Small intestine (tissue), 7 donors: ENCODE results near the gene CENPB. TPM values are rescaled to one million over a fixed set of nuclear protein-coding genes. Genes with fewer than 3 reads are reported as not detected.
A peak's percentile ranks its signal among the peaks of the same experiment; 100 is the strongest.

Experiments
- DNase-seq, 2 donors: peaks; one replicate each; pipeline versions ENCODE4 v3.0.0 to v3.0.0-alpha.2; 2013
- FAIRE-seq: peaks from 2 replicates; lab custom pipeline; 2012; peaks lifted over from hg19 to GRCh38; lab: Jason Lieb, UNC
- H3K27ac ChIP-seq, 3 donors: one replicate each; pipeline ENCODE4 v1.5.1; 2013; ENCODE audit warnings: low read length in 2 of 3, mild to moderate bottlenecking in 2 of 3, control low read depth in 1 of 3, inconsistent platforms in 1 of 3, low read depth in 1 of 3, moderate library complexity in 1 of 3
- H3K27me3 ChIP-seq, 3 donors: one replicate each; pipeline ENCODE4 v1.6.1; 2013; ENCODE audit warnings: low read length in 3 of 3, inconsistent platforms in 1 of 3; ENCODE audit not compliant: control insufficient read depth in 3 of 3, insufficient read depth in 3 of 3
- H3K36me3 ChIP-seq, 3 donors: one replicate each; pipeline ENCODE4 v1.6.1; 2013; ENCODE audit warnings: low read length in 3 of 3, inconsistent platforms in 1 of 3, low read depth in 1 of 3, mild to moderate bottlenecking in 1 of 3, moderate library complexity in 1 of 3; ENCODE audit not compliant: control insufficient read depth in 3 of 3, insufficient read depth in 2 of 3
- H3K4me1 ChIP-seq, 3 donors: one replicate each; pipeline ENCODE4 v1.6.1; 2013; ENCODE audit warnings: low read length in 2 of 3, inconsistent platforms in 1 of 3, low read depth in 1 of 3, mild to moderate bottlenecking in 1 of 3, moderate library complexity in 1 of 3; ENCODE audit not compliant: control insufficient read depth in 3 of 3, insufficient read depth in 2 of 3
- H3K4me3 ChIP-seq, 3 donors: one replicate each; pipeline ENCODE4 v1.5.1; 2013; ENCODE audit warnings: low read length in 3 of 3, control low read depth in 1 of 3, inconsistent platforms in 1 of 3, low read depth in 1 of 3, mild to moderate bottlenecking in 1 of 3, moderate library complexity in 1 of 3
- H3K9me3 ChIP-seq, 2 donors: one replicate each; pipeline ENCODE4 v1.6.1; 2013; ENCODE audit warnings: low read depth in 1 of 2, low read length in 1 of 2; ENCODE audit not compliant: control insufficient read depth in 2 of 2, insufficient read depth in 1 of 2
- WGBS, 3 donors: extraction: QIAGEN DNeasy Blood & Tissue Kit; methylation state at CpG; one replicate each; pipeline ENCODE4 v1.1.7; 2013; 5-methylcytosine and 5-hydroxymethylcytosine counted together
- polyA plus RNA-seq, 4 donors: library from polyadenylated mRNA; stranded (reverse) in 3 of 4; unstranded in 1 of 4; fragments of 200-250 nt in 3 of 4; fragments of 120-200 nt in 1 of 4; gene quantifications; one replicate each; pipeline versions ENCODE4 v1.2.1 to v1.2.3, GENCODE V29; 2013
- donor health status: healthy with polysubstance abuse.
- donor health status: control.
- donor health status: control.
- donor health status: Bipolar disorder and iron deficiency.
- donor health status: healthy.

Gene CENPB
- polyA plus RNA-seq, 4 donors, result 54.7 to 73.2 (median 60.5) TPM

GRCh38 chr20:3783511-3784195 lies 2.9 kb downstream of the CENPB start:
- Histone ChIP-seq H3K4me1 (peaks cover 4 to 57% (median 11%) of the 10 kb centered on the region in 3 donors), H3K27ac (peak overlapping the region in 1 of 3 donors; percentile 51), H3K36me3 (peaks cover 0 to 35% (median 2%) of the 10 kb centered on the region in 3 donors), H3K27me3 (peaks cover 0 to 12% (median 0%) of the 10 kb centered on the region in 3 donors), H3K9me3 (no peaks in the 10 kb centered on the region), H3K4me3 (no peak overlapping the region)
- DNase-seq, result no peak
- WGBS, 3 donors, result 69 to 73% (median 71%) methylated on average over 9 to 10 of the region's 10 CpGs
- no peak for FAIRE-seq

GRCh38 chr20:3783068-3783489 lies 3.5 kb downstream of the CENPB start:
- peaks cover 0 to 35% (median 2%) of the 10 kb centered on the region in 3 donors for H3K36me3 ChIP-seq
- peak in 1 of 2 donors; percentile 87 for DNase-seq
- FAIRE-seq, result no peak
- peak overlapping the region in 1 of 3 donors; percentile 70 for H3K27ac ChIP-seq
- WGBS, 3 donors, result 34 to 62% (median 38%) methylated on average over 2 of the region's 2 CpGs
- H3K4me1 ChIP-seq, result peaks cover 4 to 57% (median 11%) of the 10 kb centered on the region in 3 donors
- peaks cover 0 to 18% (median 0%) of the 10 kb centered on the region in 3 donors for H3K27me3 ChIP-seq
- H3K9me3 ChIP-seq, result no peaks in the 10 kb centered on the region
- H3K4me3 ChIP-seq, result no peak overlapping the region

GRCh38 chr20:3782597-3782996 lies 3.9 kb downstream of the CENPB start:
- peaks cover 4 to 61% (median 11%) of the 10 kb centered on the region in 3 donors for H3K4me1 ChIP-seq
- no peak overlapping the region for H3K4me3 ChIP-seq
- H3K36me3 ChIP-seq, result peaks cover 0 to 35% (median 2%) of the 10 kb centered on the region in 3 donors
- peaks cover 0 to 22% (median 0%) of the 10 kb centered on the region in 3 donors for H3K27me3 ChIP-seq
- H3K27ac ChIP-seq, result peak overlapping the region in 1 of 3 donors; percentile 70
- no peak for DNase-seq
- H3K9me3 ChIP-seq, result no peaks in the 10 kb centered on the region
- no peak for FAIRE-seq
- WGBS, 3 donors, result 79 to 86% (median 81%) methylated on average over 6 of the region's 6 CpGs

- peak within 1 kb of the TSS in 2 of 3 donors; percentile 40 to 49 for H3K4me3 ChIP-seq
- peaks cover 0 to 35% (median 2%) of the 10 kb centered on the region in 3 donors for H3K36me3 ChIP-seq
- DNase-seq (peak; percentile 90 to 92), FAIRE-seq (no peak)
- peaks cover 4 to 67% (median 15%) of the 10 kb centered on the region in 3 donors for H3K4me1 ChIP-seq
- peaks cover 0 to 32% (median 0%) of the 10 kb centered on the region in 3 donors for H3K27me3 ChIP-seq
- peak within 1 kb of the TSS in 1 of 3 donors; percentile 9 for H3K27ac ChIP-seq
- H3K9me3 ChIP-seq, result peaks cover 0 to 6% of the 10 kb centered on the region in 2 donors
- 16 to 17% (median 16%) methylated on average over 28 of the region's 28 CpGs for WGBS, 3 donors
Observed at GRCh38 chr20:3781153-3781910, 5.2 kb downstream of the CENPB start, which contains the start of gene SPEF1. Gene SPEF1, minus strand, starts transcription at chr20:3781448. Its CDS starts 161 bp downstream, at chr20:3781287.

GRCh38 chr20:3778976-3779375 lies 7.6 kb downstream of the CENPB start:
- WGBS, 3 donors, result 26 to 34% (median 28%) methylated on average over 11 to 18 of the region's 18 CpGs
- DNase-seq (no peak), FAIRE-seq (no peak)
- Histone ChIP-seq H3K9me3 (peaks cover 0 to 12% of the 10 kb centered on the region in 2 donors), H3K36me3 (peaks cover 0 to 20% (median 0%) of the 10 kb centered on the region in 3 donors), H3K4me3 (no peak overlapping the region), H3K27me3 (peaks cover 0 to 32% (median 0%) of the 10 kb centered on the region in 3 donors), H3K27ac (no peak overlapping the region), H3K4me1 (peaks cover 0 to 52% (median 5%) of the 10 kb centered on the region in 3 donors)

- DNase-seq (peak; percentile 30 to 63), FAIRE-seq (no peak)
- no peak overlapping the region for H3K27ac ChIP-seq
- H3K27me3 ChIP-seq, result peaks cover 0 to 32% (median 0%) of the 10 kb centered on the region in 3 donors
- H3K9me3 ChIP-seq, result peaks cover 0 to 12% of the 10 kb centered on the region in 2 donors
- peak overlapping the region; percentile 34 to 62 (median 41) for H3K4me3 ChIP-seq
- peaks cover 0 to 11% (median 0%) of the 10 kb centered on the region in 3 donors for H3K36me3 ChIP-seq
- WGBS, 3 donors, result 2 to 3% (median 2%) methylated on average over 60 to 70 of the region's 70 CpGs
- H3K4me1 ChIP-seq, result peaks cover 0 to 45% (median 5%) of the 10 kb centered on the region in 3 donors
Observed at GRCh38 chr20:3777716-3778629, 8.6 kb downstream of the CENPB start.

- Histone ChIP-seq H3K9me3 (peaks cover 0 to 12% of the 10 kb centered on the region in 2 donors), H3K27me3 (peaks cover 0 to 32% (median 0%) of the 10 kb centered on the region in 3 donors), H3K4me1 (peaks cover 0 to 38% (median 5%) of the 10 kb centered on the region in 3 donors), H3K36me3 (peaks cover 0 to 5% (median 0%) of the 10 kb centered on the region in 3 donors), H3K27ac (no peak overlapping the region), H3K4me3 (peak overlapping the region; percentile 34 to 62 (median 41))
- WGBS, 3 donors, result 9 to 11% (median 10%) methylated on average over 16 of the region's 16 CpGs
- no peak for FAIRE-seq
- DNase-seq, result no peak
Observed at GRCh38 chr20:3777381-3777715, 9.2 kb downstream of the CENPB start.
